Subcutaneous abdominal adipose tissue (tissue), 5 donors: ENCODE measurements around the gene ENAH.
A peak's percentile ranks its signal among the peaks of the same experiment; 100 is the strongest.
"Not testable (repeated sequence)": the region's sequence is repeated elsewhere in the genome, so short reads cannot be mapped to it uniquely, and the experiment has no call there.

Source experiments
- H3K27ac ChIP-seq: one replicate; pipeline ENCODE4 v1.7.0; 2013; ENCODE audit warnings: low read depth, mild to moderate bottlenecking, inconsistent platforms, low read length, moderate library complexity
- H3K27me3 ChIP-seq, 5 donors: one replicate each; pipeline ENCODE4 v1.7.0; 2013; ENCODE audit warnings: low read length in 5 of 5, inconsistent platforms in 1 of 5; ENCODE audit not compliant: control insufficient read depth in 5 of 5, insufficient read depth in 4 of 5
- H3K36me3 ChIP-seq, 5 donors: one replicate each; pipeline ENCODE4 v1.7.0; 2013; ENCODE audit warnings: low read length in 5 of 5; ENCODE audit not compliant: control insufficient read depth in 5 of 5, insufficient read depth in 5 of 5
- H3K4me1 ChIP-seq, 5 donors: one replicate each; pipeline ENCODE4 v1.7.0; 2013; ENCODE audit warnings: low read length in 5 of 5, mild to moderate bottlenecking in 3 of 5, moderate library complexity in 1 of 5; ENCODE audit not compliant: control insufficient read depth in 5 of 5, insufficient read depth in 5 of 5
- H3K4me3 ChIP-seq, 5 donors: one replicate each; pipeline ENCODE4 v1.7.0; 2013; ENCODE audit warnings: low read length in 5 of 5, low read depth in 1 of 5
- H3K9ac ChIP-seq, 5 donors: one replicate each; pipeline ENCODE4 v1.7.0; 2013; ENCODE audit warnings: low read length in 5 of 5, mild to moderate bottlenecking in 4 of 5, moderate library complexity in 3 of 5
- H3K9me3 ChIP-seq, 5 donors: one replicate each; pipeline ENCODE4 v1.7.0; 2013; ENCODE audit warnings: low read length in 5 of 5; ENCODE audit not compliant: control insufficient read depth in 5 of 5
- donor health status: healthy.
- donor health status: healthy.
- donor health status: healthy.
- donor health status: healthy.
- donor health status: healthy.

The ENAH gene

GRCh38 chr1:225510740-225511139 lies 142.2 kb downstream of the ENAH start:
- not testable (repeated sequence) for H3K27me3 ChIP-seq, H3K4me1 ChIP-seq, H3K9ac ChIP-seq, H3K27ac ChIP-seq, H3K9me3 ChIP-seq, H3K4me3 ChIP-seq
- peaks cover 0 to 18% (median 13%) of the 10 kb centered on the region in 5 donors for H3K36me3 ChIP-seq

DNA sequence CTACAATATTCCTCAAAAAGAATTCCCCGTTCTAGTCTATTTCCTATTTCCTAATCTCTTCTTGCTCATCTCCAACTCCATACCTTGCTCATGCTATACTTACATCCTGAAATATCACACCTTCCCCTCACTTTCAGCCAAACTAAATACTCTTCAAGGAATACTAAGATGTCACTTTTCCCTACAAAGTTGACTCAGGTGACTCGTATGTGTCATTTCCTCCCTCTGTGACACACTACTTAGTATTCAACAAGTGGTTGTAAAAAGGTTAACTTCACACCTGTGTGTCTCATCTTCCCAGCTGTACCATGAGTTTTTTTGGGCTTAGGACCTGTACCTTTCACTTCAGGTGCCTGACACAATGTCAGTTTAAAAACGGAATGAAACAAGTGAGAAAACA lies 143.2 kb downstream of the ENAH start:
- Histone ChIP-seq H3K36me3 (peaks cover 0 to 18% (median 13%) of the 10 kb centered on the region in 5 donors), H3K9me3 (no peaks in the 10 kb centered on the region), H3K27ac (no peak overlapping the region), H3K4me1 (peaks cover 0 to 5% (median 2%) of the 10 kb centered on the region in 5 donors), H3K4me3 (no peak overlapping the region), H3K9ac (no peak overlapping the region), H3K27me3 (no peaks in the 10 kb centered on the region)

DNA sequence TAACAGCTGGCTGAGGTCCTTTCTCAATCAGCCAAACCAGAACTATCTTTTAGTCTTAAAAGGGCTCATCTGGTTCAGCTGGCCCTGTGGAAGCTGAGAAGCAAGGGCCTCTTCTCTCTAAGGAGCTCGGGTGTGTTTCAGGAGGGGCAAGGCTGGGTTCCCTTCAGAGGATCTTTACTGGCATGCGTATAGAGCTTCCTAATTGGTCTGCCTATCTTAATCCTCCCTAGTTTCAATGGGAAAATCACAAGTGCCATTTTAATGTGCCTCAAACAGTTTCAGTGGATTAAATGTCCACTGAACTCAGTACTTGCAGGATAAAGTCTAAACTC lies 143.6 kb downstream of the ENAH start:
- Histone ChIP-seq H3K9ac (no peak overlapping the region), H3K27me3 (no peaks in the 10 kb centered on the region), H3K9me3 (no peaks in the 10 kb centered on the region), H3K4me1 (peaks cover 0 to 5% (median 2%) of the 10 kb centered on the region in 5 donors), H3K36me3 (peaks cover 0 to 18% (median 13%) of the 10 kb centered on the region in 5 donors), H3K27ac (peak overlapping the region; percentile 74), H3K4me3 (no peak overlapping the region)

GRCh38 chr1:225508538-225509375 lies 144.2 kb downstream of the ENAH start:
- H3K9ac ChIP-seq = no peak overlapping the region
- H3K4me3 ChIP-seq = no peak overlapping the region
- peak overlapping the region; percentile 74 for H3K27ac ChIP-seq
- H3K9me3 ChIP-seq = no peaks in the 10 kb centered on the region
- peaks cover 0 to 18% (median 13%) of the 10 kb centered on the region in 5 donors for H3K36me3 ChIP-seq
- H3K4me1 ChIP-seq = peaks cover 0 to 5% (median 2%) of the 10 kb centered on the region in 5 donors
- H3K27me3 ChIP-seq = no peaks in the 10 kb centered on the region

GRCh38 chr1:225506727-225507126 lies 146.2 kb downstream of the ENAH start:
- Histone ChIP-seq H3K9ac (no peak overlapping the region), H3K36me3 (peaks cover 0 to 12% (median 6%) of the 10 kb centered on the region in 5 donors), H3K4me1 (peaks cover 0 to 5% (median 2%) of the 10 kb centered on the region in 5 donors), H3K4me3 (no peak overlapping the region), H3K9me3 (no peaks in the 10 kb centered on the region), H3K27me3 (no peaks in the 10 kb centered on the region), H3K27ac (no peak overlapping the region)

- H3K36me3 ChIP-seq = peaks cover 3 to 12% (median 7%) of the 10 kb centered on the region in 5 donors
- no peak overlapping the region for H3K9ac ChIP-seq
- H3K27me3 ChIP-seq = no peaks in the 10 kb centered on the region
- H3K9me3 ChIP-seq = no peaks in the 10 kb centered on the region
- H3K4me3 ChIP-seq = no peak overlapping the region
- H3K27ac ChIP-seq = no peak overlapping the region
- peaks cover 0 to 5% (median 2%) of the 10 kb centered on the region in 5 donors for H3K4me1 ChIP-seq
Measured at GRCh38 chr1:225504776-225505175, 148.1 kb downstream of the ENAH start.

DNA sequence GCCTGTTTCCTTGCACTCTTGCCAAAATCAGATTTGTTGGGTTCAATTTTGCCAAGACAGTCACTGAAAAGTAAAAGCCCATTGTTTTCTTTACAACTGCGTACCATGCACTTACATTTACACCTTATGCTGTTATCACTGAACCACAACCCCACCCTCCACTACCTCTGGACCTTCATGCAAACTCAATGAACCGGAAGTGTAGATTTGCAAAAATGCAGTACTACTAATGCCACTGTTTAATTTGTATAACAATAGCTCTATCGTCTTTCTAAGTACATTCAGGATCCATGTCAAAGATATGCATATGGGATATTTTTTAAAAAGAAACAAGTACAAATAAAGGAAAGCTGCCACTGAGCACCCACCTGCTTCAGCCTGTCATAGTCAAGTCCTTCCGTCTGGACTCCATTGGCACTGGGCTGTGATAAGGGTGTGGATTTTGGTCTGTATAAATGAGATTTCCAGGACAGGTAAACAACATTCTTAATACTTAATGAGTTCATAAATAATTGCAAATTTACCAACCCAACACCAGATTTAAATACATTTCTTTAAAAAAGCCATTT lies 152.2 kb downstream of the ENAH start:
- Histone ChIP-seq H3K27ac (no peak overlapping the region), H3K9me3 (no peaks in the 10 kb centered on the region), H3K9ac (no peak overlapping the region), H3K36me3 (peaks cover 8 to 24% (median 10%) of the 10 kb centered on the region in 5 donors), H3K4me3 (no peak overlapping the region), H3K4me1 (peaks cover 0 to 4% (median 0%) of the 10 kb centered on the region in 5 donors), H3K27me3 (no peaks in the 10 kb centered on the region)

GRCh38 chr1:225498549-225499136 lies 154.3 kb downstream of the ENAH start:
- Histone ChIP-seq H3K4me3 (no peak overlapping the region), H3K27ac (no peak overlapping the region), H3K36me3 (peaks cover 9 to 24% (median 10%) of the 10 kb centered on the region in 5 donors), H3K9ac (no peak overlapping the region), H3K9me3 (no peaks in the 10 kb centered on the region), H3K4me1 (peaks cover 0 to 4% (median 0%) of the 10 kb centered on the region in 5 donors), H3K27me3 (no peaks in the 10 kb centered on the region)

GRCh38 chr1:225494789-225495359 lies 158.0 kb downstream of the ENAH start:
- Histone ChIP-seq H3K36me3 (peaks cover 5 to 18% (median 10%) of the 10 kb centered on the region in 5 donors), H3K27me3 (no peaks in the 10 kb centered on the region), H3K27ac (no peak overlapping the region), H3K4me3 (no peak overlapping the region), H3K9ac (no peak overlapping the region), H3K9me3 (no peaks in the 10 kb centered on the region), H3K4me1 (peaks cover 0 to 4% (median 0%) of the 10 kb centered on the region in 5 donors)
